HL-60/S4 (cell line): Measurements from ENCODE around the gene ENTPD8.
"Not testable (repeated sequence)": the region's sequence is repeated elsewhere in the genome, so short reads cannot be mapped to it uniquely, and the experiment has no call there.

Experiments used
- in situ Hi-C: fragments of 300-500 bp; cut with MboI; formaldehyde crosslinking; loops from 2 replicates; pipeline ENCODE4 v1.14.3; 2022; ENCODE audit warnings: low sequenced_read_pairs

ENTPD8 gene

GRCh38 chr9:137415451-137415850 is 25.7 kb downstream of the ENTPD8 start:
- in situ Hi-C loops, result no loop called here

- in situ Hi-C loops, result no loop called here
These were observed 28.7 kb downstream of the ENTPD8 start for GRCh38 chr9:137412431-137412830.

- in situ Hi-C loops, result no loop called here
These were observed 29.3 kb downstream of the ENTPD8 start for GRCh38 chr9:137411645-137412380.

- in situ Hi-C loops, result no loop called here
These were observed 29.9 kb downstream of the ENTPD8 start for GRCh38 chr9:137411260-137411644.

- in situ Hi-C loops, result no loop called here
These were observed 30.3 kb downstream of the ENTPD8 start for GRCh38 chr9:137410891-137411249.

GRCh38 chr9:137410236-137410890 is 30.8 kb downstream of the ENTPD8 start:
- in situ Hi-C loops, result not testable (repeated sequence)

- in situ Hi-C loops, result loop anchor here (5.0 kb wide), 1 partner anchor 117 kb away; no protein-coding TSS in a partner anchor
These were observed 31.6 kb downstream of the ENTPD8 start for GRCh38 chr9:137409515-137409914.

- in situ Hi-C loops, result loop anchor here (5.0 kb wide), 1 partner anchor 117 kb away; no protein-coding TSS in a partner anchor
These were observed 32.3 kb downstream of the ENTPD8 start for GRCh38 chr9:137408651-137409405.

- in situ Hi-C loops, result loop anchor here (5.0 kb wide), 1 partner anchor 115 kb away; no protein-coding TSS in a partner anchor
These were observed 33.4 kb downstream of the ENTPD8 start for GRCh38 chr9:137407590-137408300.

GRCh38 chr9:137406876-137407589 is 34.1 kb downstream of the ENTPD8 start:
- in situ Hi-C loops, result loop anchor here (5.0 kb wide), 1 partner anchor 115 kb away; no protein-coding TSS in a partner anchor

GRCh38 chr9:137406085-137406760 is 34.9 kb downstream of the ENTPD8 start:
- in situ Hi-C loops, result loop anchor here (5.0 kb wide), 1 partner anchor 114 kb away; no protein-coding TSS in a partner anchor

- in situ Hi-C loops, result loop anchor here (5.0 kb wide), 1 partner anchor 113 kb away; no protein-coding TSS in a partner anchor
These were observed 35.5 kb downstream of the ENTPD8 start for GRCh38 chr9:137405677-137406081.

GRCh38 chr9:137404961-137405567 is 36.1 kb downstream of the ENTPD8 start:
- in situ Hi-C loops, result loop anchor here (5.0 kb wide), 1 partner anchor 113 kb away; no protein-coding TSS in a partner anchor

- in situ Hi-C loops, result no loop called here
These were observed 37.9 kb downstream of the ENTPD8 start for GRCh38 chr9:137403269-137403668.

- in situ Hi-C loops, result no loop called here
These were observed 38.4 kb downstream of the ENTPD8 start for GRCh38 chr9:137402746-137403145.

GRCh38 chr9:137398561-137399468 is 42.3 kb downstream of the ENTPD8 start:
- in situ Hi-C loops, result no loop called here

GRCh38 chr9:137397675-137398423 is 43.3 kb downstream of the ENTPD8 start:
- in situ Hi-C loops, result no loop called here
